HEK293 (cell line): ENCODE results near the gene TRUB2.

Experiments used
- BCL11B ChIP-seq: fragments of 450-650 bp; formaldehyde crosslinking; IDR thresholded peaks from 2 replicates; pipeline ENCODE4 v1.5.1; 2016; ENCODE audit warnings: low read depth, missing biosample characterization, missing genetic modification characterization
- FEZF1 ChIP-seq: fragments of 450-650 bp; formaldehyde crosslinking; IDR thresholded peaks from 2 replicates; pipeline ENCODE4 v1.5.1; 2016; ENCODE audit warnings: missing biosample characterization, missing genetic modification characterization
- GLIS2 ChIP-seq: fragments of 450-650 bp; formaldehyde crosslinking; IDR thresholded peaks from 2 replicates; pipeline ENCODE4 v1.5.1; 2016; ENCODE audit warnings: missing biosample characterization, missing genetic modification characterization
- MEIS1 ChIP-seq: sonication (generic); formaldehyde crosslinking; IDR thresholded peaks from 2 replicates; pipeline ENCODE4 v1.8.1; 2022; ENCODE audit warnings: missing genetic modification reagents, mild to moderate bottlenecking, borderline replicate concordance
- MYNN ChIP-seq: fragments of 450-650 bp; formaldehyde crosslinking; IDR thresholded peaks from 2 replicates; pipeline ENCODE4 v1.5.1; 2016; ENCODE audit warnings: missing biosample characterization, missing genetic modification characterization, borderline replicate concordance
- PRDM4 ChIP-seq: fragments of 450-650 bp; formaldehyde crosslinking; IDR thresholded peaks from 2 replicates; pipeline ENCODE4 v1.5.1; 2017; ENCODE audit warnings: missing biosample characterization, missing genetic modification characterization
- SP3 ChIP-seq: fragments of 450-650 bp; formaldehyde crosslinking; IDR thresholded peaks from 2 replicates; pipeline ENCODE4 v1.5.1; 2016; ENCODE audit warnings: missing biosample characterization, missing genetic modification characterization
- ZBTB21 ChIP-seq: fragments of 450-650 bp; formaldehyde crosslinking; IDR thresholded peaks from 2 replicates; pipeline ENCODE4 v1.5.1; 2017; ENCODE audit warnings: missing biosample characterization, missing genetic modification characterization
- ZBTB6 ChIP-seq: fragments of 450-650 bp; formaldehyde crosslinking; IDR thresholded peaks from 2 replicates; pipeline ENCODE4 v1.5.1; 2017; ENCODE audit warnings: missing biosample characterization, missing genetic modification characterization
- ZBTB8A ChIP-seq: fragments of 450-650 bp; formaldehyde crosslinking; IDR thresholded peaks from 2 replicates; pipeline ENCODE4 v1.5.1; 2016; ENCODE audit warnings: missing biosample characterization, missing genetic modification characterization
- ZEB2 ChIP-seq: fragments of 450-650 bp; formaldehyde crosslinking; IDR thresholded peaks from 2 replicates; pipeline ENCODE4 v1.5.1; 2016; ENCODE audit warnings: missing biosample characterization, missing genetic modification characterization
- ZNF133 ChIP-seq: fragments of 450-650 bp; formaldehyde crosslinking; IDR thresholded peaks from 2 replicates; pipeline ENCODE4 v1.5.1; 2016; ENCODE audit warnings: missing biosample characterization, missing genetic modification characterization
- ZNF174 ChIP-seq: fragments of 450-650 bp; formaldehyde crosslinking; IDR thresholded peaks from 2 replicates; pipeline ENCODE4 v1.5.0; 2017; ENCODE audit warnings: missing biosample characterization, mild to moderate bottlenecking, missing genetic modification characterization
- ZNF221 ChIP-seq: fragments of 450-650 bp; formaldehyde crosslinking; IDR thresholded peaks from 2 replicates; pipeline ENCODE4 v1.5.1; 2017; ENCODE audit warnings: missing biosample characterization, missing genetic modification characterization, borderline replicate concordance
- ZNF391 ChIP-seq: fragments of 450-650 bp; formaldehyde crosslinking; IDR thresholded peaks from 2 replicates; pipeline ENCODE4 v1.5.1; 2016; ENCODE audit warnings: low read depth, missing biosample characterization, missing genetic modification characterization, borderline replicate concordance
- ZNF398 ChIP-seq: fragments of 450-650 bp; formaldehyde crosslinking; IDR thresholded peaks from 2 replicates; pipeline ENCODE4 v1.5.1; 2017; ENCODE audit warnings: missing biosample characterization, missing genetic modification characterization
- ZNF473 ChIP-seq: fragments of 450-650 bp; formaldehyde crosslinking; IDR thresholded peaks from 2 replicates; pipeline ENCODE4 v1.5.1; 2017; ENCODE audit warnings: missing biosample characterization, missing genetic modification characterization
- ZNF501 ChIP-seq: fragments of 450-650 bp; formaldehyde crosslinking; IDR thresholded peaks from 2 replicates; pipeline ENCODE4 v1.5.1; 2016; ENCODE audit warnings: missing biosample characterization, missing genetic modification characterization
- ZNF558 ChIP-seq: fragments of 450-650 bp; formaldehyde crosslinking; IDR thresholded peaks from 2 replicates; pipeline ENCODE4 v1.5.1; 2016; ENCODE audit warnings: missing biosample characterization, missing genetic modification characterization
- ZNF561 ChIP-seq: fragments of 450-650 bp; IDR thresholded peaks from 2 replicates; pipeline ENCODE4 v1.5.1; 2018; ENCODE audit warnings: missing biosample characterization, missing genetic modification characterization, borderline replicate concordance
- ZNF571 ChIP-seq: fragments of 450-650 bp; formaldehyde crosslinking; IDR thresholded peaks from 2 replicates; pipeline ENCODE4 v1.5.0; 2017; ENCODE audit warnings: missing biosample characterization, missing genetic modification characterization
- ZNF610 ChIP-seq: fragments of 450-650 bp; formaldehyde crosslinking; IDR thresholded peaks from 2 replicates; pipeline ENCODE4 v1.5.1; 2016; ENCODE audit warnings: missing biosample characterization, missing genetic modification characterization, borderline replicate concordance
- ZNF621 ChIP-seq: fragments of 450-650 bp; formaldehyde crosslinking; IDR thresholded peaks from 2 replicates; pipeline ENCODE4 v1.5.1; 2017; ENCODE audit warnings: missing biosample characterization, missing genetic modification characterization
- ZNF704 ChIP-seq: fragments of 450-650 bp; formaldehyde crosslinking; IDR thresholded peaks from 2 replicates; pipeline ENCODE4 v1.5.1; 2016; ENCODE audit warnings: missing biosample characterization, missing genetic modification characterization
- ZSCAN30 ChIP-seq: fragments of 450-650 bp; IDR thresholded peaks from 2 replicates; pipeline ENCODE4 v1.5.1; 2018; ENCODE audit warnings: missing biosample characterization, mild to moderate bottlenecking, missing genetic modification characterization, moderate library complexity
- ZXDB ChIP-seq: fragments of 450-650 bp; formaldehyde crosslinking; IDR thresholded peaks from 2 replicates; pipeline ENCODE4 v1.5.1; 2016; ENCODE audit warnings: missing biosample characterization, missing genetic modification characterization
- TF ChIP-seq, protein P1 (sequence below): fragments of 450-650 bp; formaldehyde crosslinking; IDR thresholded peaks from 2 replicates; pipeline ENCODE4 v1.5.1; 2016; ENCODE audit warnings: missing biosample characterization, missing genetic modification characterization
- TF ChIP-seq, protein P2 (sequence below): fragments of 450-650 bp; formaldehyde crosslinking; IDR thresholded peaks from 2 replicates; pipeline ENCODE4 v1.5.1; 2016; ENCODE audit warnings: missing biosample characterization, missing genetic modification characterization

The TRUB2 gene

DNA sequence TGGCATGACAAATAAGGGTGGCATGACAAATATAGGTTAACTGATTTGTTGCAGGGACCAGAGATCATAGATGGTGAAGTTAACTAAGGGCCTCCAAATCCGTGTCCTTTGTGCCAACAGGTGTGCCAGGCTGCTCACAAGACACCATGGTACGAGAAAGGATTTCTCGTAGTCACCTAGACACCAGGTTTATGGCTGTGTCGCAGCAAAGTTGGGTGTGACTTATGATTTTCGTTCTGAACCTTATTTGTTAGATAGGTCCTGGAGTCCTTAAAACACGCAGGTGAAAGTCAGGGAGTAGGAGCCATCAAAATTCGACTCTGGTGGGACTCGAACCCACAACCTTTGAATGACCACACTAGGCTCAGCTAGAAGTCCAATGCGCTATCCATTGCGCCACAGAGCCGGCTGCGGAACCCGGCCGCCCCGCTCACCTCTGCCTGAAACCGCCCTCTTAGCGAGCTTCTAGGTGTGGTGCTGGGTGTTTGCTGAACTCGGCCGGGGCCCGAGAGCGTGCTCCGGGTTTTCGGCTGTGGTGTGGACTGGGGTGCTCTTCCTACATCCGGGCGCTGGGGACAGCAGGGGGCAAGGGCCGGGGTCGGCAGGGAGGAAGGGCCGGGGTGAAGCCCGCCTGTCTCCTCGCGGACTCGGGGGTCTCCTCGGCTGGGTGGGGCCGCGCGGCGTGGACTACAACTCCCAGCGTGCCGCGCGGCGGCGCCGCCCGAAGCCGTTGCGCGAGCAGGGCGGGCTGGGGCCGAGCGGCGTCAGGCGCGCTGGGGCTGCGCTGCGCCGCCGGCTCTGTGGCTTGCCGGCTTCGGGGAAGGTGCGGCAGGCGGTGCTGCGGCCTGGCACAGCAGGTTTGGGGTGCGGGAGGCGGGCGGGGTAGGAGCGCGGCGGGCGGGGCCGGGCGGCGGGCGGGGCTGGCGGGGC lies 17.8 kb upstream of the TRUB2 start, which contains the start of gene SLC27A4 (continued):
- TF ChIP-seq PRDM4 (tag by site-specific recombination) = peak; percentile 53; the same call in 1 of the 2 replicates
- no peak for TF ChIP-seq ZNF398 (tag by site-specific recombination)
- peak; percentile 38; the same call in 1 of the 2 replicates for TF ChIP-seq ZBTB6
- TF ChIP-seq ZSCAN30 (tag by site-specific recombination) = peak; percentile 61
- no peak for TF ChIP-seq BCL11B
- peak; percentile 79 for TF ChIP-seq GLIS2
- TF ChIP-seq, protein P1, sequence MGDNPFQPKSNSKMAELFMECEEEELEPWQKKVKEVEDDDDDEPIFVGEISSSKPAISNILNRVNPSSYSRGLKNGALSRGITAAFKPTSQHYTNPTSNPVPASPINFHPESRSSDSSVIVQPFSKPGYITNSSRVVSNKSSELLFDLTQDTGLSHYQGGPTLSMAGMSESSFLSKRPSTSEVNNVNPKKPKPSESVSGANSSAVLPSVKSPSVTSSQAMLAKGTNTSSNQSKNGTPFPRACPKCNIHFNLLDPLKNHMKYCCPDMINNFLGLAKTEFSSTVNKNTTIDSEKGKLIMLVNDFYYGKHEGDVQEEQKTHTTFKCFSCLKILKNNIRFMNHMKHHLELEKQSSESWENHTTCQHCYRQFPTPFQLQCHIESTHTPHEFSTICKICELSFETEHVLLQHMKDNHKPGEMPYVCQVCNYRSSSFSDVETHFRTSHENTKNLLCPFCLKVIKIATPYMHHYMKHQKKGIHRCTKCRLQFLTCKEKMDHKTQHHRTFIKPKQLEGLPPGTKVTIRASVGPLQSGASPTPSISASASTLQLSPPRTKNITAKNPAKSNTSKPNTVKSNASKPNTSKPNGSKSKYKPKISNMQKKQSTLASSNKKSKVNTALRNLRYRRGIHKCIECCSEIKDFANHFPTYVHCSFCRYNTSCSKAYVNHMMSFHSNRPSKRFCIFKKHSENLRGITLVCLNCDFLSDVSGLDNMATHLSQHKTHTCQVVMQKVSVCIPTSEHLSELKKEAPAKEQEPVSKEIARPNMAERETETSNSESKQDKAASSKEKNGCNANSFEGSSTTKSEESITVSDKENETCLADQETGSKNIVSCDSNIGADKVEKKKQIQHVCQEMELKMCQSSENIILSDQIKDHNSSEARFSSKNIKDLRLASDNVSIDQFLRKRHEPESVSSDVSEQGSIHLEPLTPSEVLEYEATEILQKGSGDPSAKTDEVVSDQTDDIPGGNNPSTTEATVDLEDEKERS = no peak
- no peak for TF ChIP-seq ZNF174 (tag by site-specific recombination)
- TF ChIP-seq ZNF501 (tag by site-specific recombination) = peak; percentile 74; the same call in 1 of the 2 replicates
- no peak for TF ChIP-seq ZNF571 (tag by site-specific recombination)
- peak; percentile 81 for TF ChIP-seq ZEB2 (tag by site-specific recombination)
- TF ChIP-seq ZNF704 (tag by site-specific recombination) = no peak
- TF ChIP-seq ZNF558 = no peak
- no peak for TF ChIP-seq ZNF133 (tag by site-specific recombination)
- no peak for TF ChIP-seq ZNF621 (tag by site-specific recombination)
- TF ChIP-seq ZBTB8A (tag by site-specific recombination) = peak; percentile 92
- no peak for TF ChIP-seq ZBTB21 (tag by site-specific recombination)
- peak; percentile 50; the same call in 1 of the 2 replicates for TF ChIP-seq ZNF391
- peak; percentile 68 for TF ChIP-seq SP3 (tag by site-specific recombination)
- TF ChIP-seq ZXDB (tag by site-specific recombination) = peak; percentile 74
- no peak for TF ChIP-seq MYNN (tag by site-specific recombination)
- TF ChIP-seq FEZF1 (tag by site-specific recombination) = no peak
- no peak for TF ChIP-seq ZNF221 (tag by site-specific recombination)
- TF ChIP-seq MEIS1 = no peak
- TF ChIP-seq, protein P2, sequence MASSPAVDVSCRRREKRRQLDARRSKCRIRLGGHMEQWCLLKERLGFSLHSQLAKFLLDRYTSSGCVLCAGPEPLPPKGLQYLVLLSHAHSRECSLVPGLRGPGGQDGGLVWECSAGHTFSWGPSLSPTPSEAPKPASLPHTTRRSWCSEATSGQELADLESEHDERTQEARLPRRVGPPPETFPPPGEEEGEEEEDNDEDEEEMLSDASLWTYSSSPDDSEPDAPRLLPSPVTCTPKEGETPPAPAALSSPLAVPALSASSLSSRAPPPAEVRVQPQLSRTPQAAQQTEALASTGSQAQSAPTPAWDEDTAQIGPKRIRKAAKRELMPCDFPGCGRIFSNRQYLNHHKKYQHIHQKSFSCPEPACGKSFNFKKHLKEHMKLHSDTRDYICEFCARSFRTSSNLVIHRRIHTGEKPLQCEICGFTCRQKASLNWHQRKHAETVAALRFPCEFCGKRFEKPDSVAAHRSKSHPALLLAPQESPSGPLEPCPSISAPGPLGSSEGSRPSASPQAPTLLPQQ (tag by site-specific recombination) = peak; percentile 44
- TF ChIP-seq ZNF561 = peak; percentile 56; the same call in 1 of the 2 replicates
- no peak for TF ChIP-seq ZNF473 (tag by site-specific recombination)
- TF ChIP-seq ZNF610 (tag by site-specific recombination) = peak; percentile 47; the same call in 1 of the 2 replicates
